Esophagus muscularis mucosa (tissue), 3 donors: ENCODE data around the gene BEST1.

Source experiments
- POLR2A ChIP-seq: fragments of 450-650 bp; IDR thresholded peaks from one replicate; pipeline ENCODE4 v1.6.1; 2017; ENCODE audit warnings: antibody characterized with exemption, moderate library complexity, mild to moderate bottlenecking, low read depth
- TF ChIP-seq, protein P1 (sequence below), 3 experiments: fragments of 200-600 bp in 2 of 3; fragments of 450-650 bp in 1 of 3; sonication (generic) in 2 of 3; IDR thresholded peaks; one replicate each; pipeline ENCODE4 v1.5.1; 2017 to 2019; ENCODE audit warnings: antibody characterized with exemption in 3 of 3, mild to moderate bottlenecking in 2 of 3, moderate library complexity in 1 of 3

DNA sequence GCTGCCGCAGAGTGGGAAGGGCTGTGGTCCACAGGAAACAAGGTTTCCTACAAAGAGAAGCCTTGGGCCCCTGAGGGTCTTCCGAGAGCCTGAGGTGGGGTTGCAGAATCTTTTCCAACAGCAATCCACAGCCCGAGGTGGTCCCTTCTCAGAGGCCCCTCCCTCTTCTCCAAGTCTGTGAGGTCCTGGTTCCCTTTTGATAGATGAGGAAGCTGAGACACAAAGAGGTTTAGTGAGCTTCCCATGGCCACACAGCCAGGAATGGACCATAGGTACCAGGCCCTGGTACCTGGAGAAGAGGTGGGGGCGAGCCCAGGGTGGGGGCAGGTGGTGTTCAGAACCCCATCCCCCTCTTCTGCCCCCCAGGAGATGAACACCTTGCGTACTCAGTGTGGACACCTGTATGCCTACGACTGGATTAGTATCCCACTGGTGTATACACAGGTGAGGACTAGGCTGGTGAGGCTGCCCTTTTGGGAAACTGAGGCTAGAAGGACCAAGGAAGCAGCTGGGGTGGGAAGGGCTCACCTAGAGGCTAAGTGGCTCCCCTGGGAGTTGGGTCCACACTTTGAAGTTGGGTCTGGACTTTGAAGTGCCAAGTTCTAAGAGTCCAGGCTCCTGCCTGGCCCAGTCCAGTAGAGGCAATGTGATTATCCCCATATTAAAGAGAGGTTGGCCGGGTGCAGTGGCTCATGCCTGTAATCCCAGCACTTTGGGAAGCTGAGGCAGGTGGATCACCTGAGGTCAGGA is 7.0 kb downstream of the BEST1 start:
- TF ChIP-seq, protein P1, sequence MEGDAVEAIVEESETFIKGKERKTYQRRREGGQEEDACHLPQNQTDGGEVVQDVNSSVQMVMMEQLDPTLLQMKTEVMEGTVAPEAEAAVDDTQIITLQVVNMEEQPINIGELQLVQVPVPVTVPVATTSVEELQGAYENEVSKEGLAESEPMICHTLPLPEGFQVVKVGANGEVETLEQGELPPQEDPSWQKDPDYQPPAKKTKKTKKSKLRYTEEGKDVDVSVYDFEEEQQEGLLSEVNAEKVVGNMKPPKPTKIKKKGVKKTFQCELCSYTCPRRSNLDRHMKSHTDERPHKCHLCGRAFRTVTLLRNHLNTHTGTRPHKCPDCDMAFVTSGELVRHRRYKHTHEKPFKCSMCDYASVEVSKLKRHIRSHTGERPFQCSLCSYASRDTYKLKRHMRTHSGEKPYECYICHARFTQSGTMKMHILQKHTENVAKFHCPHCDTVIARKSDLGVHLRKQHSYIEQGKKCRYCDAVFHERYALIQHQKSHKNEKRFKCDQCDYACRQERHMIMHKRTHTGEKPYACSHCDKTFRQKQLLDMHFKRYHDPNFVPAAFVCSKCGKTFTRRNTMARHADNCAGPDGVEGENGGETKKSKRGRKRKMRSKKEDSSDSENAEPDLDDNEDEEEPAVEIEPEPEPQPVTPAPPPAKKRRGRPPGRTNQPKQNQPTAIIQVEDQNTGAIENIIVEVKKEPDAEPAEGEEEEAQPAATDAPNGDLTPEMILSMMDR (IDR thresholded peaks at IDR 0.05): no peak
- no peak for TF ChIP-seq POLR2A
